Fibroblast of lung (primary cell): ENCODE data around the gene PIAS1. TPM values are rescaled to one million over a fixed set of nuclear protein-coding genes. Genes with fewer than 3 reads are reported as not detected.

Experiments used
- DNase-seq, 2 donors: peaks; one replicate each; pipeline versions ENCODE4 v3.0.0 to v3.0.0-alpha.2; 2010; ENCODE audit warnings: low read depth in 2 of 2
- H2AFZ ChIP-seq: 2 replicates; pipeline ENCODE4 v1.5.1; 2012; ENCODE audit warnings: low read length, control low read depth, inconsistent platforms
- H3K27ac ChIP-seq: 2 replicates; pipeline ENCODE4 v1.5.1; 2011; ENCODE audit warnings: low read length, control low read depth; ENCODE audit not compliant: insufficient read depth
- H3K27me3 ChIP-seq: 2 replicates; pipeline ENCODE4 v1.5.1; 2011; ENCODE audit warnings: mild to moderate bottlenecking, low read length; ENCODE audit not compliant: control insufficient read depth, insufficient read depth
- H3K36me3 ChIP-seq: 2 replicates; pipeline ENCODE4 v1.5.1; 2011; ENCODE audit warnings: low read length; ENCODE audit not compliant: control insufficient read depth, insufficient read depth
- H3K4me1 ChIP-seq: 2 replicates; pipeline ENCODE4 v1.5.1; 2011; ENCODE audit warnings: low read length; ENCODE audit not compliant: control insufficient read depth, insufficient read depth; ENCODE audit errors: extremely low read depth
- H3K4me2 ChIP-seq: 2 replicates; pipeline ENCODE4 v1.5.1; 2011; ENCODE audit warnings: low read length, control low read depth; ENCODE audit not compliant: insufficient read depth; ENCODE audit errors: extremely low read depth
- H3K4me3 ChIP-seq, 4 experiments: fragments of 200-600 bp in 1 of 4; sonication (generic) in 1 of 4; replicated peaks in 1 of 4; 2 replicates each; pipeline ENCODE4 v1.5.1; 2011 to 2016; ENCODE audit warnings: low read length in 4 of 4, low read depth in 3 of 4, mild to moderate bottlenecking in 3 of 4, control low read depth in 2 of 4, inconsistent platforms in 1 of 4, mixed read lengths in 1 of 4; ENCODE audit not compliant: insufficient read depth in 1 of 4; ENCODE audit errors: control extremely low read depth in 1 of 4
- H3K79me2 ChIP-seq: 2 replicates; pipeline ENCODE4 v1.5.1; 2012; ENCODE audit warnings: mild to moderate bottlenecking, low read length, inconsistent platforms; ENCODE audit not compliant: control insufficient read depth, insufficient read depth
- H3K9ac ChIP-seq: 2 replicates; pipeline ENCODE4 v1.5.1; 2011; ENCODE audit warnings: mild to moderate bottlenecking, low read length, control low read depth; ENCODE audit not compliant: insufficient read depth
- H3K9me3 ChIP-seq: 2 replicates; pipeline ENCODE4 v1.5.1; 2012; ENCODE audit warnings: low read depth, low read length; ENCODE audit not compliant: control insufficient read depth, insufficient read depth
- H4K20me1 ChIP-seq: 2 replicates; pipeline ENCODE4 v1.5.1; 2011; ENCODE audit warnings: low read length; ENCODE audit not compliant: control insufficient read depth, insufficient read depth; ENCODE audit errors: extremely low read depth
- CTCF ChIP-seq, 2 donors: IDR thresholded peaks in 1 of 2; conservative IDR thresholded peaks in 1 of 2; 1 replicate in 1 of 2; 2 replicates in 1 of 2; pipeline ENCODE4 v1.5.1; 2011 to 2012; ENCODE audit warnings: low read length in 2 of 2, control low read depth in 1 of 2, inconsistent platforms in 1 of 2, low read depth in 1 of 2, mild to moderate bottlenecking in 1 of 2
- EZH2 ChIP-seq: IDR thresholded peaks from 2 replicates; pipeline ENCODE4 v1.5.1; 2012; ENCODE audit warnings: low read length, control low read depth, mild to moderate bottlenecking; ENCODE audit errors: missing control alignments
- polyA plus RNA-seq, 2 donors: library from polyadenylated mRNA; depleted of rRNA in 1 of 2; stranded (reverse) in 1 of 2; unstranded in 1 of 2; fragments of >200 nt; gene quantifications; 2 replicates each; pipeline ENCODE4 v1.2.1, GENCODE V29; 2011 to 2012; ENCODE audit warnings: missing spikeins in 1 of 2
- total RNA-seq: library from RNA; depleted of rRNA; stranded (reverse); fragments of >200 nt; gene quantifications from 2 replicates; pipeline ENCODE4 v1.2.1, GENCODE V29; 2014

PIAS1 gene
- total and polyA plus RNA-seq, 2 donors (not counting 1 experiment from before 2014, with no cell fraction given) = 17.0 to 35.1 TPM

GRCh38 chr15:68207176-68207935 is 153.2 kb downstream of the PIAS1 start:
- DNase-seq = no peak
- Histone ChIP-seq H2AFZ (no peak overlapping the region), H3K4me3 (no peak overlapping the region), H3K9ac (no peak overlapping the region), H3K36me3 (no peaks in the 10 kb centered on the region), H3K4me2 (no peak overlapping the region), H4K20me1 (no peaks in the 10 kb centered on the region), H3K27me3 (no peaks in the 10 kb centered on the region), H3K9me3 (no peaks in the 10 kb centered on the region), H3K4me1 (no peaks in the 10 kb centered on the region), H3K27ac (no peak overlapping the region), H3K79me2 (no peaks in the 10 kb centered on the region)
- TF ChIP-seq EZH2 (no peak), CTCF (conservative IDR thresholded peaks at IDR 0.05 in 1 of 2, IDR thresholded peaks at IDR 0.05 in 1 of 2; ENCODE audit: low read depth in 1 of 2, low read length in 2 of 2) (no peak)

- Histone ChIP-seq H3K4me3 (no peak overlapping the region), H3K27me3 (no peaks in the 10 kb centered on the region), H3K9ac (no peak overlapping the region), H3K4me1 (no peaks in the 10 kb centered on the region), H3K27ac (no peak overlapping the region), H3K36me3 (no peaks in the 10 kb centered on the region), H3K79me2 (no peaks in the 10 kb centered on the region), H3K9me3 (no peaks in the 10 kb centered on the region), H2AFZ (no peak overlapping the region), H4K20me1 (no peaks in the 10 kb centered on the region), H3K4me2 (no peak overlapping the region)
- TF ChIP-seq CTCF (conservative IDR thresholded peaks at IDR 0.05 in 1 of 2, IDR thresholded peaks at IDR 0.05 in 1 of 2; ENCODE audit: low read depth in 1 of 2, low read length in 2 of 2) (no peak), EZH2 (no peak)
- DNase-seq = no peak
Observed at GRCh38 chr15:68208136-68208535, 154.0 kb downstream of the PIAS1 start.

- no peak overlapping the region for H3K4me3 ChIP-seq
- H3K27ac ChIP-seq = no peak overlapping the region
- H3K9ac ChIP-seq = no peak overlapping the region
- H3K4me2 ChIP-seq = no peak overlapping the region
- no peaks in the 10 kb centered on the region for H3K9me3 ChIP-seq
- H3K79me2 ChIP-seq = no peaks in the 10 kb centered on the region
- H2AFZ ChIP-seq = no peak overlapping the region
- no peaks in the 10 kb centered on the region for H3K4me1 ChIP-seq
- no peaks in the 10 kb centered on the region for H3K27me3 ChIP-seq
- no peak for DNase-seq
- H3K36me3 ChIP-seq = no peaks in the 10 kb centered on the region
- no peaks in the 10 kb centered on the region for H4K20me1 ChIP-seq
- TF ChIP-seq EZH2 (no peak), CTCF (conservative IDR thresholded peaks at IDR 0.05 in 1 of 2, IDR thresholded peaks at IDR 0.05 in 1 of 2; ENCODE audit: low read depth in 1 of 2, low read length in 2 of 2) (no peak)
Observed at GRCh38 chr15:68208636-68209240, 154.6 kb downstream of the PIAS1 start.
